Measurements from ENCODE around the gene CCT5.
"Not testable (repeated sequence)": the region's sequence is repeated elsewhere in the genome, so short reads cannot be mapped to it uniquely, and the experiment has no call there.

The CCT5 gene

DNA sequence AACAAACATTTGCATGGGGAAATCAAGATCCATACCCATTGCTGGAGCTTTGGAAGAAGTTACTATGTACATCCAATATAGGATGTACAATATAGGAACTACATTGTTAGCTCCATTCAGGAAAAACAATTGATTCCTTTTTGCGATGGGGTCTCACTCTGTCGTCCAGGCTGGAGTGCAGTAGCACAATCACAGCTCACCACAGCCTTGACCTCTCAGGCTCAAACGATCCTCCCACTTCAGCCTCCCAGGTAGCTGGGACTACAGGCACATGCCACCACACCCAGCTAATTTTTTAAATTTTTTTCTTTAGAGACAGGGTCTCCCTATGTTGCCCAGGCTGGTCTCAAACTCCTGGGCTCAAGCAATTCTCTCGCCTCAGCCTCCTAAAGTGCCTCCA is 2.9 kb upstream of the CCT5 start:
- not testable (repeated sequence) for DNase-seq

DNA sequence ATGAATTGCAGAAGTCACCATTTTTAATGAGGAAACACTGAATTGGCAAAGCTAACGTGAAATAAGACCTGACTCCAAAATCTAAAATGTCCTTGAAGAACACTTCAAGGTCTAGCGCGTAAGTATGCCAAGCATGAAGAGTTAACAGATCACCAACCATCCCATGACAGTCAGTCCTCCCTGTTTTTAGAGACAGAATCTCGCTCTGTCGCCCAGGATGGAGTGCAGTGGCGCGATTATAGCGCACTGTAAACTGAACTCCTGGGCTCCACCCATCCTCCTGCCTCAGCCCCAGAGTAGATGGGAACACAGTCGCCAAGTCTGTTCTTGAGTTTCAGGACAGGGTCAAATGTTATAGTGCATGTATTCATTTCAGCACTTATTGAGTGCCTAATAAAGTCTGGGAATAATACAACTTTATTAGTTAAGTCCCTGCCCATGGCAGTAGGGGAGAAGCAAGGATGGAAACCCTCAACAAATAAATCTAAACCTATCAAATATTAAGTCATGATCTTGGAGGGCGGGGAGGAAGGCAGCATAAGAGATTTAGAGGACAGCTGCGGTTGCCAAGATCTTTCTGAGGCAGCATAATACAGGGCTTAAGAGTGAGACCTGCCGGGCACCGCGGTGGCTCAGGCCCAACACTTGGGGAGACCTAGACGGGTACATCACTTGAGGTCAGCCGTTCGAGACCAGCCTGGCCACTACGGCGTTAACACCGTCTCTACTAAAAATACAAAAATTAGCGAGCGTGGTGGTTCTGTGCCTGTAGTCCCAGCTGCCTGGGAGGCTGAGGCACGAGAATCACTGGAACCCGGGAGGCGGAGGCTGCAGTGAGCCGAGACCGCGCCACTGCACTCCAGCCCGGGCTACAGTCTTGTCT is 1.5 kb upstream of the CCT5 start:
- no peak for DNase-seq

- DNase-seq, result no peak
These were observed 761 bp downstream of the CCT5 start for GRCh38 chr5:10250806-10251276.

DNA sequence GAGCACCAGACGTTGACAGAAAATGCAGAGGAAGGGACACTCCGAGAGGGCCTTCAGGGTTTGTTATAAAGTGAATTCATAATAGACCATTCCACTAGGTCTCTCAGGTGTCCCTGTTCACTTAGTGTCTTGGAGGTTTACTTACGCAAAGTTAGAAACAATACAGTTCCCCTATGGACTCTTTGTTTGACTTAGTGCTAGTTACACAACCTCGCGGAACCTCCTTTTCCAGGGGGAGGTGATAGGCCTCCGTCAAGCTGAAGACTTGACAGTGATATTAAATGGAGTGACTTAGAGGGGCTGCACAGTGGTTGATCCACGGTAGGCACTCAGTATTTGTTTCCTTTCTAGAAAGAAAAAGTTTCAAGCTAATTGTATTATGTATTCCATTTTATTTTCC is 1.3 kb downstream of the CCT5 start:
- no peak for DNase-seq

- no peak for DNase-seq
These were observed 3.3 kb downstream of the CCT5 start for GRCh38 chr5:10253390-10253789.

DNA sequence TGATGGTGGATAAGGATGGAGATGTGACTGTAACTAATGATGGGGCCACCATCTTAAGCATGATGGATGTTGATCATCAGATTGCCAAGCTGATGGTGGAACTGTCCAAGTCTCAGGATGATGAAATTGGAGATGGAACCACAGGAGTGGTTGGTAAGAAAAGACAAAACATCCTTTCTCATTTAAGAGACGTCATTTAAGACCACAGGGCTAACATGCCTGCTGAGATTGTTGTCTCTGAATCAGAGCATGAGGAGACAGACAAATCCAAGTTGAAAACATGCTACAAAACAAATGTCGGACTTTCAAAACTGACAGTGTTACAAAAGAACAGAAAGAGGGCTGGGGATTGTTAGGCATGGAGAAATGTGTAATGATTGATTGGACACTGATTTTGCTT is 4.6 kb downstream of the CCT5 start:
- DNase-seq, result no peak

GRCh38 chr5:10257870-10258269 is 7.8 kb downstream of the CCT5 start:
- no peak for DNase-seq

GRCh38 chr5:10259899-10260298 is 9.8 kb downstream of the CCT5 start:
- no peak for DNase-seq

GRCh38 chr5:10261065-10261464 is 11.0 kb downstream of the CCT5 start:
- no peak for DNase-seq

GRCh38 chr5:10262121-10262774 is 12.2 kb downstream of the CCT5 start:
- DNase-seq, result no peak

- no peak for DNase-seq
These were observed 12.9 kb downstream of the CCT5 start for GRCh38 chr5:10262995-10263394.

DNA sequence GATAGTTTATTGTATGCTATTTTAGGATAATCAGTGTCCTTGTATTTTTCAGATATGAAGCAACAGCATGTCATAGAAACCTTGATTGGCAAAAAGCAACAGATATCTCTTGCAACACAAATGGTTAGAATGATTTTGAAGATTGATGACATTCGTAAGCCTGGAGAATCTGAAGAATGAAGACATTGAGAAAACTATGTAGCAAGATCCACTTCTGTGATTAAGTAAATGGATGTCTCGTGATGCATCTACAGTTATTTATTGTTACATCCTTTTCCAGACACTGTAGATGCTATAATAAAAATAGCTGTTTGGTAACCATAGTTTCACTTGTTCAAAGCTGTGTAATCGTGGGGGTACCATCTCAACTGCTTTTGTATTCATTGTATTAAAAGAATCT is 14.5 kb downstream of the CCT5 start:
- DNase-seq, result no peak

GRCh38 chr5:10265245-10266109 is 15.4 kb downstream of the CCT5 start:
- no peak for DNase-seq

GRCh38 chr5:10266137-10266536 is 16.1 kb downstream of the CCT5 start:
- DNase-seq, result no peak

- no peak for DNase-seq
These were observed 16.8 kb downstream of the CCT5 start for GRCh38 chr5:10266839-10267238.

GRCh38 chr5:10268100-10268499 is 18.0 kb downstream of the CCT5 start:
- no peak for DNase-seq

GRCh38 chr5:10272053-10272874 is 22.2 kb downstream of the CCT5 start:
- DNase-seq, result no peak

DNA sequence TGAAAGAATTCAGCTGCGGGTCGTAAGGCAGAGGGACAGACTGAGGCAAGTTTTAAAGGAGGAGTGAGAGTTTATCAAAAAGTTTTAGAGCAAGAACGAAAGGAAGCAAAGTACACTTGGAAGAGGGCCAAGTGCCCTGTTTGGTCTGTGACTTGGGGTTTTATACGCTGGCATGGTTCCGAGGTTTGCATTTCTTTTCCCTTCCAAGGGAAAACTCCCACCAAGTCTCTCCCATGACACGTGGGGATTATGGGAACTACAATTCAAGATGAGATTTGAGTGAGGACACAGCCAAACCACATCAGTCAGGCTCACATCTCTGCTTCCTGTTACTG is 22.8 kb downstream of the CCT5 start:
- not testable (repeated sequence) for DNase-seq

DNA sequence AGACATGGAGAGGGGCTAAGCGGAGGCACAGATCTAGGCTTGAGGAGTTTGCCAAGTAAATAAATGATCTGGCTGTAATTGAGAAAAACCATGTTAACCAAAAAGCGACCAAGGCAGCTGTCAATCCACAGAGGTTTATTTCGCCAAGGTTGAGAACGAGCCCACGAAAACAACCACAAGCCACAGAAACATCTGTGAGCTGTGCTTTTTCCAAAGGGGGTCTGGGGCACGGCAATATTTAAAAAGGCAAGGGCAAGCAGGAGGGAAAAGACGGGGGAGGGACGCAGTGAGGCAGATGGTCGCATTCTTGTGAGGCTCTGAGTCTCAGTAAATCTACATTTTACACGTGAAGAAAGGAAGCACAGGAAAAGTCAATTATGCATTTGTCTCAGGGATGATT is 25.4 kb downstream of the CCT5 start:
- DNase-seq, result no peak

GRCh38 chr5:10275991-10276390 is 25.9 kb downstream of the CCT5 start:
- DNase-seq, result no peak

GRCh38 chr5:10276691-10277090 is 26.6 kb downstream of the CCT5 start:
- DNase-seq, result no peak

DNA sequence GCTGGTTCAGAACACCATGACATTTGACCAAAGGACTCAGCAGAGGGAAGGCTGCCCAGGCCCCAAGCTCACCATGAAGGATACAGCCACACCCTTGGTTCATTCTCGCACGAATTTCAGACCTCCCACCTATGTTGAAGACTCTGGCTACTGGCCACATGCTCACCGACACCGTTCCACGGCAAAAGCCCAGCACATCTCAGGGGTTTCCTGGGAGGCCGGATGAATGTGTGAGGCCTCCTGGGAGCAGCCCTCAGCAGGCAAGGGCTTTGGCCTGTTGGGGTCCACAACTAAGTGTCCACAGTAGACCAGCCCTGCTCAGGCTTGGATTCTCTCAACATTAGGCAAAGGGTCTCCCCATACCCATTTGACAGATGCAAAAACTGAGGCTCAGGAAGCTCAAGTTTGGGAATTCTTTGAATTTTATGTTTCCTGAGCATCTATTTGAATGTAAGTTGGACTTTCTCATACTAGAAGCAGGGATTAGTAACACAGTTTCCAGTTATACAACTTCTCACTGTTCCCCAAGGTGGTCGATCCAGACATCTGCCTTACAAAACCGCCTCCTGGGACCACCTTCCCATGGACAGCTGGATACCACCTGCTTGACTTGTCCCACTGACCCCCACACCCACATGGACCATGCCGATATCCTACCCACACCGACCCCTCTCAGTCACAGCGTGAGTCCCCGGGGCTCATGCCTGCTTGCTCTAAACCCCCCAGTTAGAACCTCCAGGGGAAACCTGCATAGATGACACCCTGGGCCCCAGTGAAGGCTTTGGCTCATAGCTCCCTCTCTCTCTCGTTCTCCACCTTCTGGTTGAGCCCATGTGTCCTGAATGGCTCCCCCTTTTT is 27.9 kb downstream of the CCT5 start:
- DNase-seq, result no peak

Measured in activated CD4-positive, CD25-positive, alpha-beta regulatory T cell (primary cell).